Lower leg skin (tissue), 4 donors: ENCODE data around the gene MAGI3. TPM values are rescaled to one million over a fixed set of nuclear protein-coding genes. Genes with fewer than 3 reads are reported as not detected.

Experiments used
- DNase-seq, 2 donors: peaks; one replicate each; pipeline ENCODE4 v3.0.0-alpha.2; 2019; ENCODE audit warnings: low spot score in 2 of 2
- H3K4me3 ChIP-seq: fragments of 200-600 bp; sonication (generic); 2 replicates; pipeline ENCODE4 v1.5.1; 2017; ENCODE audit warnings: mild to moderate bottlenecking, low read depth; ENCODE audit not compliant: poor library complexity, severe bottlenecking
- POLR2A ChIP-seq, 2 donors: fragments of 450-650 bp; IDR thresholded peaks; one replicate each; pipeline ENCODE4 v1.6.1; 2016 to 2017; ENCODE audit warnings: antibody characterized with exemption in 2 of 2, mild to moderate bottlenecking in 1 of 2, moderate library complexity in 1 of 2
- WGBS, 2 donors: methylation state at CpG; one replicate each; pipeline ENCODE4 v1.1.5; 2018; 5-methylcytosine and 5-hydroxymethylcytosine counted together
- intact Hi-C: fragments of 100-400 bp; cut with DNase I; formaldehyde crosslinking; loops from one replicate; pipeline ENCODE4 v1.15.0; 2023; ENCODE audit warnings: low total_unique reads
- total RNA-seq, 4 donors: library from RNA; depleted of rRNA; stranded (reverse); fragments of >200 nt; gene quantifications; one replicate each; pipeline ENCODE4 v1.1.0, GENCODE V29; 2016
- TF ChIP-seq, protein P1 (sequence below), 3 donors: fragments of 450-650 bp; IDR thresholded peaks; one replicate each; pipeline ENCODE4 v1.5.1; 2016; ENCODE audit warnings: antibody characterized with exemption in 3 of 3, mild to moderate bottlenecking in 3 of 3, moderate library complexity in 2 of 3

The MAGI3 gene
- total RNA-seq, 4 donors from 2014 or later, result 6.8 to 14.2 (median 10.3) TPM

DNA sequence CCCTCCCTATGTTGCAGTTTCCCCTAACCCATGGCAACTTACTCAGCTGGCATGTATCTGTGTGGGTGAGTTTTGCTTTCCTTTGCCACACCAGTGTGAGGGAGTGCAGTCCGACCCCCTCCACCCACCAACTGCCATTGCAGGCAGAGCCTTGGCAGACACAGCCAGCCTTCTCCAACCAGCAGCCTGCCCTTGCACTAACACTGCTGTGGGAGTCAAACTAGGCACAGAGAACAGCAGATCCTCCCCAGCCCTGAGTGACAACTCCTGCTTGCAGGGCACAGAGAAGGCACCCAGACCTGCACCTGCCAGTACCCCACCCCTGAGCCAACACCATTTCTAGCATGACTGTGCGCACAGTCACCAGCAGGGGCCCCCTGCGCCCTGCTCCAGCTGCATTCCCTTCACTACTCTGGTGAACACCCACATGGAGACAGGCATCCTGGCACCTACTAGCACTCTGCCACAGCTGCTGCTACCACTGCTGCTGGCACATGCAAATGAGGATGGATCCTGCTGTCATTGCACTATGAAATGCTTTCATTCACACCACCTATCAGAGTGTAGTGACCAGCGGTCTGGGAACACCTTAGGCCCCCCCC lies 98.4 kb downstream of the MAGI3 start:
- H3K4me3 ChIP-seq, result no peak overlapping the region
- TF ChIP-seq, protein P1, sequence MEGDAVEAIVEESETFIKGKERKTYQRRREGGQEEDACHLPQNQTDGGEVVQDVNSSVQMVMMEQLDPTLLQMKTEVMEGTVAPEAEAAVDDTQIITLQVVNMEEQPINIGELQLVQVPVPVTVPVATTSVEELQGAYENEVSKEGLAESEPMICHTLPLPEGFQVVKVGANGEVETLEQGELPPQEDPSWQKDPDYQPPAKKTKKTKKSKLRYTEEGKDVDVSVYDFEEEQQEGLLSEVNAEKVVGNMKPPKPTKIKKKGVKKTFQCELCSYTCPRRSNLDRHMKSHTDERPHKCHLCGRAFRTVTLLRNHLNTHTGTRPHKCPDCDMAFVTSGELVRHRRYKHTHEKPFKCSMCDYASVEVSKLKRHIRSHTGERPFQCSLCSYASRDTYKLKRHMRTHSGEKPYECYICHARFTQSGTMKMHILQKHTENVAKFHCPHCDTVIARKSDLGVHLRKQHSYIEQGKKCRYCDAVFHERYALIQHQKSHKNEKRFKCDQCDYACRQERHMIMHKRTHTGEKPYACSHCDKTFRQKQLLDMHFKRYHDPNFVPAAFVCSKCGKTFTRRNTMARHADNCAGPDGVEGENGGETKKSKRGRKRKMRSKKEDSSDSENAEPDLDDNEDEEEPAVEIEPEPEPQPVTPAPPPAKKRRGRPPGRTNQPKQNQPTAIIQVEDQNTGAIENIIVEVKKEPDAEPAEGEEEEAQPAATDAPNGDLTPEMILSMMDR (IDR thresholded peaks at IDR 0.05), result no peak
- no peak for TF ChIP-seq POLR2A (IDR thresholded peaks at IDR 0.05)
- DNase-seq, result peak in 1 of 2 donors; percentile 57
- intact Hi-C loops, result no loop called here
- WGBS, 2 donors, result 91 to 94% methylated on average over 4 of the region's 4 CpGs

DNA sequence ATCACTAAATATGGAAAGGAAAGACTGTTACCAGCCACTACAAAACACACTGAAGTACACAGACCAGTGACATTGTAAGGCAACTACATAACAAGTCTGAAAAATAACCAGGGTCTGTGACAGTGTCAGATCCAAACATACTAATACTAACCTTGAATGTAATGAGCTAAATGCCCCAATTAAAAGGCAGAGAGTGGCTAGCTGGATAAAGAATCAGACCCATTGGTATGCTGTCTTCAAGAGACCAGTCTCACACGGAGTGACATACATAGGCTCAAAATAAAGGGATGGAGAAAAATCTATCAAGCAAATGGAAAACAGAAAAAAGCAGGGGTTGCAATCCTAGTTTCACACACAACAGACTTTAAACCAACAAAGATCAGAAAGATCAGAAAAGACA lies 100.1 kb downstream of the MAGI3 start:
- intact Hi-C loops, result no loop called here
- 97 to 100% methylated on average over 1 of the region's 1 CpG for WGBS, 2 donors

DNA sequence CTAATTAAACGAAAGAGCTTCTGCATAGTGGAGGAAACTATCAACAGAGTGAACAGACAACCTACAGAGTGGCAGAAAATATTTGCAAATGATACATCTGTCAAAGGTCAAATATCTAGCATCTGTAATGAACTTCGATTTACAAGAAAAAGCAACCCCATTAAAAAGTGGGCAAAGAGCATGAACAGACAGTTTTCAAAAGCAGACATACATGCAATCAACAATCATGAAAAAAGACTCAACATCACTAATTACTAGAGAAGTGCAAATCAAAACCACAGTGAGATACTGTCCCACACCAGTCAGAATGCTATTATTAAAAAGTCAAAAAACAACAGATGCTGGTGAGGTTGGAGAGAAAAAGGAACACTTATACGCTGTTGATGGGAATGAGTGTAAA lies 103.2 kb downstream of the MAGI3 start:
- TF ChIP-seq, protein P1 (IDR thresholded peaks at IDR 0.05), result no peak
- TF ChIP-seq POLR2A (IDR thresholded peaks at IDR 0.05), result no peak
- intact Hi-C loops, result no loop called here
- WGBS, 2 donors, result 62 to 93% methylated on average over 3 of the region's 3 CpGs
- DNase-seq, result no peak
- H3K4me3 ChIP-seq, result no peak overlapping the region

More for the DNA sequence above, 100.1 kb downstream of the MAGI3 start:
- H3K4me3 ChIP-seq, result no peak overlapping the region
- TF ChIP-seq, protein P1 (IDR thresholded peaks at IDR 0.05), result no peak
- no peak for TF ChIP-seq POLR2A (IDR thresholded peaks at IDR 0.05)
- DNase-seq, result no peak

DNA sequence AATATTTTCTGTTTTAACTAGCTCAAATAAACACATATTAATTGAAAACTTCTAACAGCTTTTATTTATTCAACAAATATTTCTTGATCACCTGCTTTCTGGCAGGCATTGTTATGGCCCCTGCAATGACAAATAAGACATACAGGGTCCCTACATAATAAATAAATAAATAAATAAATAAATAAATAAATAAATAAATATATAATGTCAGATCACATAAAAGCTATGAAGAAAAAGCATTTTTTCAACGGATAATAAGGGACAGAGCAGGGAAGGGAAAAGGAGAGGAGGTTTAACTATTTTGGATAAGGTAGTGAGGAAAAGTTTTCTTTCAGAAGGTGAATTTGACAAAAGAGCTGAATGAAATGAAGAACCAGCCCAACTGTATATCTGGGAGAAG lies 115.0 kb downstream of the MAGI3 start:
- no peak for DNase-seq
- H3K4me3 ChIP-seq, result no peak overlapping the region
- intact Hi-C loops, result no loop called here
- WGBS, 2 donors, result 89 to 94% methylated on average over 1 of the region's 1 CpG
- no peak for TF ChIP-seq POLR2A (IDR thresholded peaks at IDR 0.05)
- TF ChIP-seq, protein P1 (IDR thresholded peaks at IDR 0.05), result no peak

DNA sequence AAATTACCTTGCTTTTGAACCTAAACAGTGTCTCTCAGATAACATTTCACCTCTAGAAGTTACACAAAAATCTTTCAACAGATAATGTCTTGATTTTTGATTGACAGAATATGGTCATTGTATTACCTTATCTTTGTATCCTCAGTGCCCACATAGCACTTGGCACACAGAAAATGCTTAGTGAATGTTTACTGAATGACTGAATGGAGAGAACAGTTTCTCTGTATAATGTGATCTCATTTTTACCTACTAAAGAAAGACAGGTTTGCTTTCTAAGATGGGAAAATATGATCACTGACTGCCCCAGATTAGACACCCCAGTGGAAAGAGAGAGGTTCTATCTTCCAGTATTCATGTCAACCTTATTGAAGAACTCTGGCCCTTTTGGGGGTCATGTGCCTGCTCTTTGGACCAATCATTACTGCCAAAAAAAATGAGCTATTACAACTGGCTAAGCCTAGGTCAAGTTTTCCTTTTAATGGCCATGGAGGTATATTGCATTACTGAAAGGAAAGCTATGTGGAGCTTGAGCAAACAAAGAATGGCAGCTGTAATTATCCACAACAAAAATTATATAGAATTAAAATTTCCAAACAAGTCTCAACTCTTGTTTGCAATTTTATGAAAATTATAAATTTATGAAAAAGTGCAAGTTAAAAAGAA lies 117.4 kb downstream of the MAGI3 start:
- TF ChIP-seq, protein P1 (IDR thresholded peaks at IDR 0.05), result no peak
- TF ChIP-seq POLR2A (IDR thresholded peaks at IDR 0.05), result no peak
- intact Hi-C loops, result no loop called here
- DNase-seq, result no peak
- no peak overlapping the region for H3K4me3 ChIP-seq
